OCI-LY1 (cell line): ENCODE results near the gene GPC2.
"Not testable (repeated sequence)": the region's sequence is repeated elsewhere in the genome, so short reads cannot be mapped to it uniquely, and the experiment has no call there.

Source experiments
- H2AFZ ChIP-seq: fragments of 200-600 bp; sonication (generic), shearing (Covaris generic); 2 replicates; pipeline ENCODE4 v1.6.0; 2014; ENCODE audit warnings: antibody characterized with exemption, mild to moderate bottlenecking, low read length
- H3F3A ChIP-seq: fragments of 200-600 bp; sonication (generic), shearing (Covaris generic); 2 replicates; pipeline ENCODE4 v1.6.0; 2014; ENCODE audit warnings: mild to moderate bottlenecking, antibody characterized with exemption, low read length, moderate library complexity; ENCODE audit not compliant: insufficient read depth
- H3K27ac ChIP-seq: fragments of 200-600 bp; sonication (generic); 2 replicates; pipeline ENCODE4 v1.5.1; 2014; ENCODE audit warnings: low read length, mixed run types, mild to moderate bottlenecking, low read depth; ENCODE audit not compliant: poor library complexity, severe bottlenecking
- H3K27me3 ChIP-seq: fragments of 200-600 bp; sonication (generic); 2 replicates; pipeline ENCODE4 v1.6.0; 2014; ENCODE audit warnings: antibody characterized with exemption, mild to moderate bottlenecking, low read length, moderate library complexity; ENCODE audit not compliant: insufficient read depth
- H3K36me3 ChIP-seq: fragments of 200-600 bp; sonication (generic); 2 replicates; pipeline ENCODE4 v1.6.1; 2014; ENCODE audit warnings: mild to moderate bottlenecking, antibody characterized with exemption, low read length, moderate library complexity, mixed read lengths; ENCODE audit not compliant: insufficient read depth
- H3K4me1 ChIP-seq: fragments of 200-600 bp; sonication (generic); 2 replicates; pipeline ENCODE4 v1.5.1; 2014; ENCODE audit warnings: mild to moderate bottlenecking, low read length, moderate library complexity; ENCODE audit not compliant: insufficient read depth, severe bottlenecking
- H3K4me2 ChIP-seq: fragments of 200-600 bp; sonication (generic), shearing (Covaris generic); 2 replicates; pipeline ENCODE4 v1.6.1; 2014; ENCODE audit warnings: low read length
- H3K4me3 ChIP-seq: fragments of 200-600 bp; sonication (generic); 2 replicates; pipeline ENCODE4 v1.5.1; 2014; ENCODE audit warnings: low read length, low read depth, mild to moderate bottlenecking, mixed read lengths; ENCODE audit not compliant: poor library complexity, severe bottlenecking
- H3K79me2 ChIP-seq: fragments of 200-600 bp; shearing (Covaris generic); 2 replicates; pipeline ENCODE4 v1.6.1; 2016; ENCODE audit warnings: mixed run types, low read length, mixed read lengths; ENCODE audit not compliant: insufficient read depth
- H3K9ac ChIP-seq: fragments of 200-600 bp; sonication (generic), shearing (Covaris generic); 2 replicates; pipeline ENCODE4 v1.6.1; 2014; ENCODE audit warnings: mild to moderate bottlenecking, low read length, mixed read lengths
- H3K9me2 ChIP-seq: fragments of 200-600 bp; sonication (generic), shearing (Covaris generic); 2 replicates; pipeline ENCODE4 v1.6.1; 2014; ENCODE audit warnings: low read depth, mild to moderate bottlenecking, low read length, mixed read lengths
- H3K9me3 ChIP-seq: fragments of 200-600 bp; shearing (Covaris generic); 2 replicates; pipeline ENCODE4 v1.6.1; 2014; ENCODE audit warnings: low read length, mixed read lengths
- H4K20me1 ChIP-seq: fragments of 200-600 bp; sonication (generic), shearing (Covaris generic); 2 replicates; pipeline ENCODE4 v1.6.0; 2016; ENCODE audit warnings: mild to moderate bottlenecking, low read length; ENCODE audit not compliant: insufficient read depth
- EZH2 ChIP-seq: fragments of 200-600 bp; sonication (generic), shearing (Covaris generic); IDR thresholded peaks from 2 replicates; pipeline ENCODE4 v1.8.0; 2017; ENCODE audit warnings: borderline replicate concordance, mixed run types, mild to moderate bottlenecking, antibody characterized with exemption, low read length, moderate library complexity, mixed read lengths
- TF ChIP-seq, protein P1 (sequence below): fragments of 200-600 bp; sonication (generic), shearing (Covaris generic); IDR thresholded peaks from 2 replicates; pipeline ENCODE4 v1.5.1; 2017; ENCODE audit warnings: mild to moderate bottlenecking, antibody characterized with exemption, low read length, moderate library complexity, mixed read lengths

GPC2 gene

DNA sequence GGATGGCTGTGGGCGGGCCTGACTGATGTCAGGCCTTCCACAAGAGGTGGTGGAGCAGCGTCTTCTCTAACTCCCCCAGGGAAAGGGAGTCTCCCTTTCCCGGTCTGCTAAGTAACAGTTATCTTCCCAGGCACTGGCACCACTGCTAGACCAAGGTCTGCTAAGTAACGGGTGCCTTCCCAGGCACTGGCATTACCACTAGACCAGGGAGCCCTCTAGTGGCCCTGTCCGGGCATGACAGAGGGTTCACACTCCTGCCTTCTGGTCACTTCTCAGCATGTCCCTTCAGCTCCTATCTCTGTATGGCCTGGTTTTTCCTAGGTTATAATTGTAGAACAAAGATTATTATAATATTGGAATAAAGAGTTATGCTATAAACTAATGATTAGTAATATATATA, 40.8 kb upstream of the GPC2 start:
- not testable (repeated sequence) for H3K9me2 ChIP-seq, H3K4me3 ChIP-seq, H3K9me3 ChIP-seq, H2AFZ ChIP-seq, H4K20me1 ChIP-seq, H3K4me2 ChIP-seq, H3K79me2 ChIP-seq, H3K27me3 ChIP-seq, H3F3A ChIP-seq, H3K9ac ChIP-seq
- peak overlapping the region; percentile 97 for H3K27ac ChIP-seq
- TF ChIP-seq, protein P1, sequence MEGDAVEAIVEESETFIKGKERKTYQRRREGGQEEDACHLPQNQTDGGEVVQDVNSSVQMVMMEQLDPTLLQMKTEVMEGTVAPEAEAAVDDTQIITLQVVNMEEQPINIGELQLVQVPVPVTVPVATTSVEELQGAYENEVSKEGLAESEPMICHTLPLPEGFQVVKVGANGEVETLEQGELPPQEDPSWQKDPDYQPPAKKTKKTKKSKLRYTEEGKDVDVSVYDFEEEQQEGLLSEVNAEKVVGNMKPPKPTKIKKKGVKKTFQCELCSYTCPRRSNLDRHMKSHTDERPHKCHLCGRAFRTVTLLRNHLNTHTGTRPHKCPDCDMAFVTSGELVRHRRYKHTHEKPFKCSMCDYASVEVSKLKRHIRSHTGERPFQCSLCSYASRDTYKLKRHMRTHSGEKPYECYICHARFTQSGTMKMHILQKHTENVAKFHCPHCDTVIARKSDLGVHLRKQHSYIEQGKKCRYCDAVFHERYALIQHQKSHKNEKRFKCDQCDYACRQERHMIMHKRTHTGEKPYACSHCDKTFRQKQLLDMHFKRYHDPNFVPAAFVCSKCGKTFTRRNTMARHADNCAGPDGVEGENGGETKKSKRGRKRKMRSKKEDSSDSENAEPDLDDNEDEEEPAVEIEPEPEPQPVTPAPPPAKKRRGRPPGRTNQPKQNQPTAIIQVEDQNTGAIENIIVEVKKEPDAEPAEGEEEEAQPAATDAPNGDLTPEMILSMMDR, result peak; percentile 31
- peaks cover 15% of the 10 kb centered on the region; the same call in 1 of the 2 replicates for H3K36me3 ChIP-seq
- H3K4me1 ChIP-seq, result peaks cover 85% of the 10 kb centered on the region

DNA sequence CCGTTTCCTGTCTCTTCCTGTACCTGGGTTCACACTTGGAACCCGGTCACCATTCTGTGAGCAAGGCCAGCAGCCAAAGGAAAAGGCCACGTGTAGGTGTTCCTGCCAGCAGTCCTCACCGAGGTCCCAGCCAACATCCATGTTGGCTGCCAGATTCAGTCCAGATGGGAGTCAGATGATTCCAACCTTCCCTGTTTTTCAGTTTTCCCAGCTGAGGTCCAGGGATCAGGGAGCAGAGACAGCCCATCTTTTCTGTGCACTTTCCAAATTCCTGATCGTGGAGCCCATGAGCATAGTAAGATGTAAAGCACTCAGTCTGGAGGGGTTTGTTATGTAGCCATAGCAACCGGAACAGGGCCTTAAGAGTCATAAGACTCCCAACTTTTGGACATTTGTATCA, 38.7 kb upstream of the GPC2 start:
- Histone ChIP-seq H3K27ac (peak overlapping the region; percentile 23), H3F3A (0 out of 2 replicates have a peak, but pooled peaks cover 2% of the 10 kb centered on the region), H2AFZ (no peak overlapping the region), H3K9me2 (no peaks in the 10 kb centered on the region), H3K4me1 (peaks cover 75% of the 10 kb centered on the region), H3K4me3 (no peak overlapping the region), H3K79me2 (no peaks in the 10 kb centered on the region), H3K9ac (no peak overlapping the region), H3K36me3 (no peaks in the 10 kb centered on the region), H3K27me3 (no peaks in the 10 kb centered on the region), H4K20me1 (no peaks in the 10 kb centered on the region), H3K9me3 (no peaks in the 10 kb centered on the region), H3K4me2 (no peak overlapping the region)
- TF ChIP-seq, protein P1, result no peak
- TF ChIP-seq EZH2, result no peak

DNA sequence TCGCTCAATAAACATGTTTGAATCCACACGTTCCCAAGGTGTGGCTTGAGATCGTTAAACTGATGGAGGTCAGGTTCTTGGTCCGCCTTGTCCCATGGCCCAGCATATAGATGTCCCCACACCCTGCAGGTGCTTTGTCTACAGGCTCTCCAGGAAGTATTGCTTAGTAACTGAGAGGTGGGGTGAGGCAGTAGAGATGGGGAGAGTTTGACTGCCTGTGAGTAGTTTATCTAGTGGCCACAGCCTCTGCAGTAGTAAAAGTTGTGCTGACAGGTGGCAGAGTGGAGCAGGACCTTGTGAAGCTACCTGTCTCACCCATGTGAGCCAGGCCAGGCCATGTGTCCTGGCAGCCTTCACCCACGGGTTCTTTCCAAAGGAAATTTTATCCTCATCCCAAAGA, 37.2 kb upstream of the GPC2 start:
- H4K20me1 ChIP-seq, H3K9me2 ChIP-seq, H2AFZ ChIP-seq, H3K9me3 ChIP-seq, H3K4me2 ChIP-seq, H3K79me2 ChIP-seq, H3K4me3 ChIP-seq, H3K27me3 ChIP-seq, H3K36me3 ChIP-seq, H3K9ac ChIP-seq, H3F3A ChIP-seq: not testable (repeated sequence)
- TF ChIP-seq, protein P1, result peak; percentile 21; the same call in 1 of the 2 replicates
- Histone ChIP-seq H3K4me1 (peaks cover 60% of the 10 kb centered on the region), H3K27ac (peak overlapping the region; percentile 12)
